Prostate gland (tissue), 2 donors: ENCODE measurements around the gene ATXN1. TPM values are rescaled to one million over a fixed set of nuclear protein-coding genes. Genes with fewer than 3 reads are reported as not detected.

Source experiments
- DNase-seq: peaks from one replicate; pipeline ENCODE4 v3.0.0-alpha.2; 2019; ENCODE audit warnings: low spot score
- H3K27ac ChIP-seq, 2 donors: fragments of 200-600 bp; sonication (generic); 2 replicates each; pipeline ENCODE4 v1.5.1; 2017 to 2019
- H3K27me3 ChIP-seq: fragments of 200-600 bp; sonication (generic); replicated peaks from 2 replicates; pipeline ENCODE4 v1.5.1; 2019; ENCODE audit not compliant: insufficient read depth
- H3K36me3 ChIP-seq, 2 donors: fragments of 200-600 bp; sonication (generic); 1 replicate in 1 of 2; 2 replicates in 1 of 2; pipeline versions ENCODE4 v1.5.1 to v1.8.1; 2017 to 2019
- H3K4me1 ChIP-seq: fragments of 200-600 bp; sonication (generic); replicated peaks from 2 replicates; pipeline ENCODE4 v1.5.1; 2019
- H3K4me3 ChIP-seq, 2 donors: fragments of 200-600 bp; sonication (generic); 2 replicates each; pipeline ENCODE4 v1.5.1; 2017 to 2019
- H3K9me3 ChIP-seq: fragments of 200-600 bp; sonication (generic); 2 replicates; pipeline ENCODE4 v1.5.1; 2017
- POLR2A ChIP-seq: fragments of 450-650 bp; IDR thresholded peaks from one replicate; pipeline ENCODE4 v1.6.1; 2016; ENCODE audit warnings: antibody characterized with exemption, mild to moderate bottlenecking
- POLR2AphosphoS5 ChIP-seq: sonication (generic); formaldehyde crosslinking; IDR thresholded peaks from one replicate; pipeline ENCODE4 v1.6.1; 2017; ENCODE audit warnings: antibody characterized with exemption
- WGBS: methylation state at CpG from one replicate; pipeline ENCODE4 v1.1.5; 2018; 5-methylcytosine and 5-hydroxymethylcytosine counted together
- intact Hi-C: fragments of 100-400 bp; cut with DNase I; formaldehyde crosslinking; loops from one replicate; pipeline ENCODE4 v1.14.2; 2022
- total RNA-seq, 2 donors: library from RNA; depleted of rRNA; stranded (reverse); fragments of >200 nt; gene quantifications; one replicate each; pipeline ENCODE4 v1.1.0, GENCODE V29; 2016
- TF ChIP-seq, protein P1 (sequence below), 4 experiments: fragments of 200-600 bp in 2 of 4; fragments of 450-650 bp in 2 of 4; sonication (generic) in 2 of 4; IDR thresholded peaks; 1 replicate in 3 of 4; 2 replicates in 1 of 4; pipeline ENCODE4 v1.5.1; 2016 to 2019; ENCODE audit warnings: antibody characterized with exemption in 4 of 4, mild to moderate bottlenecking in 2 of 4, moderate library complexity in 2 of 4

ATXN1 gene
- total RNA-seq, 2 donors from 2014 or later = 28.5 to 89.0 TPM

DNA sequence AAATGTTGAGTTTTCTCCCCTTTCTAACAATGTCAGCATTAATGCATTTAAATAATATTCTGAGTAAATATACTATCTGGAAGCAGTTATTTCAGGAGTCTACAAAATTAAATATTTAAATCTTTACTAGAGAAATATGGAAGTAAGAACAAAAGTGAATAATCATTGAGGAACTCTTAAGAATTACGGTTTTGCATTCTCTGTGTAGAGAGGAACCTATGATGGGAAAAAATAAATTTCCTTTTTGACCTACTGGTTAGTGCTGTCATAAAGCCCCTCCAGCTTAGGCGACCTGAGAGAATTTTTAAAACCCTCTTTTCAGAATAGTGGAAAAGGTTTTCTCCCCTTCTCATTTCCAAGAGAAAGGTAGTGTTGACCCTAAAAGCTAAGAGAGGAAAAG is 64.8 kb downstream of the ATXN1 start:
- no peak for TF ChIP-seq POLR2A
- TF ChIP-seq POLR2AphosphoS5 = no peak
- TF ChIP-seq, protein P1, sequence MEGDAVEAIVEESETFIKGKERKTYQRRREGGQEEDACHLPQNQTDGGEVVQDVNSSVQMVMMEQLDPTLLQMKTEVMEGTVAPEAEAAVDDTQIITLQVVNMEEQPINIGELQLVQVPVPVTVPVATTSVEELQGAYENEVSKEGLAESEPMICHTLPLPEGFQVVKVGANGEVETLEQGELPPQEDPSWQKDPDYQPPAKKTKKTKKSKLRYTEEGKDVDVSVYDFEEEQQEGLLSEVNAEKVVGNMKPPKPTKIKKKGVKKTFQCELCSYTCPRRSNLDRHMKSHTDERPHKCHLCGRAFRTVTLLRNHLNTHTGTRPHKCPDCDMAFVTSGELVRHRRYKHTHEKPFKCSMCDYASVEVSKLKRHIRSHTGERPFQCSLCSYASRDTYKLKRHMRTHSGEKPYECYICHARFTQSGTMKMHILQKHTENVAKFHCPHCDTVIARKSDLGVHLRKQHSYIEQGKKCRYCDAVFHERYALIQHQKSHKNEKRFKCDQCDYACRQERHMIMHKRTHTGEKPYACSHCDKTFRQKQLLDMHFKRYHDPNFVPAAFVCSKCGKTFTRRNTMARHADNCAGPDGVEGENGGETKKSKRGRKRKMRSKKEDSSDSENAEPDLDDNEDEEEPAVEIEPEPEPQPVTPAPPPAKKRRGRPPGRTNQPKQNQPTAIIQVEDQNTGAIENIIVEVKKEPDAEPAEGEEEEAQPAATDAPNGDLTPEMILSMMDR (IDR thresholded peaks at IDR 0.05) = no peak
- intact Hi-C loops = no loop called here
- no peaks in the 10 kb centered on the region for H3K36me3 ChIP-seq
- H3K4me3 ChIP-seq = no peak overlapping the region
- WGBS = 93% methylated on average over 2 of the region's 2 CpGs
- no peak for DNase-seq
- no peaks in the 10 kb centered on the region for H3K27me3 ChIP-seq
- H3K4me1 ChIP-seq = no peaks in the 10 kb centered on the region
- no peaks in the 10 kb centered on the region for H3K9me3 ChIP-seq
- no peak overlapping the region for H3K27ac ChIP-seq

DNA sequence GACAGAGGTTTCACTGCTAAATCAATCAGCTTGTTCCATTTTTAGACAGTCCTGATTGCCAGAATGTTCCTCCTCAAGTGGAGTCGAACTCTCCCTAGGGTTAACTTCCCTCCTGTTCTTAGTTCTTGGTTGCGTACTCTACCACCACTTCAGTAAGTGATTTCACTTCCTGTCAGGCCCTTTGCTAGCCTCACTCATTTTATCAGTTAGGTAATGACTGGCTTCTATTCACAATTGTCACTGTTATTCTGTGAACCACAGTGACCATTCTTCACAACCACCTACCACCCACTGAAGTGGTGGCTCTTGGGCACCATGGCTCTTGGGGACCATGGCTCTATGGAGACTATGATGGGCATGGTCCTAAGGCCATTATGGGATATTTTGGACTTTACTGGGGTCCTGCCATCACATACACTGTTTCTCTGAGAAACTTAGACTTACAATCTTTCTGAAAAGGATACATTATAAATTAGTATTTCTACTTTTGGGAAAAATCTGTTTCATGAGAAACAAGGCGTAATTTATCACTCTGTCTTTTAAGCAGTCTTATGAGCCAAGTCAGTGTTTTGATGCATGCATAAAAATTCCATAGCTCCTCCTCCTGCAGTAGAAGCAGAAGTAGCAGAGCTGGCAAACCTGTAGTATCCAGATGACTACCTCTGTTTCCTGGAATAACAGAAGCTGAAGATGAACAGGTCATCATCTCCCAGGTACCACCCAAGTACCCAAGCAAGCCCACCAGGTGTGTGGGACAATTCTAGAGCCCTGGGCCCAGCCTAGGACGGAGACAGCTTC is 66.3 kb downstream of the ATXN1 start:
- Histone ChIP-seq H3K36me3 (no peaks in the 10 kb centered on the region), H3K27ac (no peak overlapping the region), H3K9me3 (no peaks in the 10 kb centered on the region), H3K4me1 (no peaks in the 10 kb centered on the region), H3K4me3 (no peak overlapping the region), H3K27me3 (no peaks in the 10 kb centered on the region)
- DNase-seq = no peak
- no peak for TF ChIP-seq POLR2A
- TF ChIP-seq, protein P1 (IDR thresholded peaks at IDR 0.05) = no peak
- TF ChIP-seq POLR2AphosphoS5 = no peak
- intact Hi-C loops = no loop called here
- WGBS = 91% methylated on average over 4 of the region's 4 CpGs

DNA sequence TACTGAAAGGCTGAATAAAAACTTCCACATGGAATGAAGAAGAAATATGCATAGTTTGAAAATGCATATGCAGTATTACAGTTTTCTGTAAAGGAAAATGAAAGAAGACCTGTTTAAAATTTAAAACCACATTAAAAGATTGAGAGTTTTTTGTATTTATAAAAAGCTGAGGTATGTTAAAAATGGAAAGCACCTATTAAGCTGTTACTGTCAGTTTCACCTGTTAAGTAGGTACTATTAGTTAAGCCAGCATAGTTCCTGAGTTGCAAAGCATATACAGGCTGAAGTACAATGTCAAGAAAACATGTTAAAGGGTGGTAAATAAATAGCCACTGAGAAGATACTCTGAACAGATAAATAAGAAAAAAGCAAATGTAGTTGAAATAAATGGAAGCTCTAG is 69.9 kb downstream of the ATXN1 start:
- no peaks in the 10 kb centered on the region for H3K4me1 ChIP-seq
- no peaks in the 10 kb centered on the region for H3K9me3 ChIP-seq
- TF ChIP-seq, protein P1 (IDR thresholded peaks at IDR 0.05) = no peak
- TF ChIP-seq POLR2A = no peak
- H3K27ac ChIP-seq = no peak overlapping the region
- no peak overlapping the region for H3K4me3 ChIP-seq
- DNase-seq = no peak
- no peaks in the 10 kb centered on the region for H3K36me3 ChIP-seq
- intact Hi-C loops = no loop called here
- H3K27me3 ChIP-seq = no peaks in the 10 kb centered on the region

DNA sequence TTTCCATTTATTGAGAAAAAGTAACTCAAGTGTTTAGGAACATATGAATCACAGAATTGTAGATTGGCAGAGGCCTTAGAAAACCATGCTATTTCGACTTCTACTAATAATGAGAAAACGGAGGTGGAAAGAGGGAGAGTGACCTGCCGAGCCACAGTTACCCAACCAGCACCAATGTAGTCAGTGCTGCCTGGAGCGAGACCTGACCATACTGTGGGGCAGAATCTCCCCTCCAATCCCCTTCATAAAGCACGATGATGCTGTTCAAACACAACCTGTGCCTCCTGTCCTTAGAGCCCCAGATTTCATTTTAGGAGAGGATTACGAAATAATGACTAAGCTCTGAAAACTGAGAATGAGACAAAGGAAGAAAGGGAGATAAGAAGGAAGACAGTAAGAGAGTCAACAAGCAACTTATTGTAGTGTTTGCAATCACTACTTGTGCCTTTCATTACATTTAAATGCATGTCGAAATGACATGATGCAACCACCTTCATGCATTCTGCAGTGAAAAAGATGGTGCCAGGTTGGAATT is 70.6 kb downstream of the ATXN1 start:
- no peaks in the 10 kb centered on the region for H3K9me3 ChIP-seq
- intact Hi-C loops = no loop called here
- H3K27ac ChIP-seq = no peak overlapping the region
- no peak overlapping the region for H3K4me3 ChIP-seq
- no peaks in the 10 kb centered on the region for H3K27me3 ChIP-seq
- no peak for DNase-seq
- TF ChIP-seq POLR2A (no peak), POLR2AphosphoS5 (no peak)
- TF ChIP-seq, protein P1 (IDR thresholded peaks at IDR 0.05) = no peak
- H3K36me3 ChIP-seq = no peaks in the 10 kb centered on the region
- no peaks in the 10 kb centered on the region for H3K4me1 ChIP-seq
- 75% methylated on average over 7 of the region's 7 CpGs for WGBS
